PFSK-1 (cell line): ENCODE measurements around the gene GBE1.

Source experiments
- FOXP2 ChIP-seq: optimal IDR thresholded peaks from 2 replicates; pipeline ENCODE3; 2011; ENCODE audit warnings: borderline replicate concordance, control low read depth, inconsistent platforms; ENCODE audit not compliant: insufficient read depth; ENCODE audit errors: extremely low read length, extremely low read depth
- POLR2AphosphoS5 ChIP-seq: IDR thresholded peaks from 2 replicates; pipeline ENCODE4 v1.6.1; 2012; ENCODE audit warnings: low read depth, mild to moderate bottlenecking, control low read depth, low read length, moderate library complexity
- REST ChIP-seq, 2 experiments: IDR thresholded peaks; 2 replicates each; pipeline versions ENCODE4 v1.6.1 to v1.8.0; 2011 to 2012; ENCODE audit warnings: low read depth in 2 of 2, low read length in 2 of 2, control low read depth in 1 of 2, inconsistent platforms in 1 of 2, mild to moderate bottlenecking in 1 of 2, moderate library complexity in 1 of 2; ENCODE audit not compliant: insufficient read depth in 1 of 2
- SIN3A ChIP-seq: IDR thresholded peaks from 2 replicates; pipeline ENCODE4 v1.6.1; 2012; ENCODE audit warnings: mild to moderate bottlenecking, low read length, moderate library complexity, borderline replicate concordance; ENCODE audit not compliant: insufficient read depth
- TAF1 ChIP-seq: IDR thresholded peaks from 2 replicates; pipeline ENCODE4 v1.6.1; 2012; ENCODE audit warnings: low read length, control low read depth, borderline replicate concordance; ENCODE audit not compliant: insufficient read depth

GRCh38 chr3:81666502-81667121 is 94.8 kb downstream of the GBE1 start:
- no peak for TF ChIP-seq POLR2AphosphoS5
- no peak for TF ChIP-seq TAF1
- TF ChIP-seq REST (IDR thresholded peaks at IDR 0.05; ENCODE audit: insufficient read depth in 1 of 2, low read depth in 2 of 2, low read length in 2 of 2) = no peak
- no peak for TF ChIP-seq SIN3A
- no peak for TF ChIP-seq FOXP2
